ENCODE data around the gene CNIH4.

The CNIH4 gene

GRCh38 chr1:224387302-224387912 is 30.7 kb downstream of the CNIH4 start:
- Histone ChIP-seq H3K4me3 (ENCODE audit: low read length) (no peak overlapping the region), H3K79me2 (ENCODE audit: low read length) (no peaks in the 10 kb centered on the region), H3K9me3 (replicated peaks; ENCODE audit: insufficient read depth, low read length) (no peaks in the 10 kb centered on the region), H3K36me3 (replicated peaks; ENCODE audit: insufficient read depth, low read length) (peaks cover 13% of the 10 kb centered on the region; the same call in 1 of the 2 replicates), H3K27ac (ENCODE audit: low read length) (no peak overlapping the region), H3K27me3 (replicated peaks; ENCODE audit: insufficient read depth, low read length) (no peaks in the 10 kb centered on the region), H3K4me1 (ENCODE audit: low read length) (no peaks in the 10 kb centered on the region), H2AFZ (ENCODE audit: low read length) (no peak overlapping the region), H3K4me2 (ENCODE audit: low read depth, low read length) (no peak overlapping the region), H4K20me1 (ENCODE audit: insufficient read depth, low read length) (no peaks in the 10 kb centered on the region), H3F3A (ENCODE audit: insufficient read depth, low read length) (peaks cover 4% of the 10 kb centered on the region), H3K9ac (ENCODE audit: low read length) (no peak overlapping the region), H3K9me2 (replicated peaks; ENCODE audit: insufficient read depth, low read length) (no peaks in the 10 kb centered on the region)
- no peak for DNase-seq
- TF ChIP-seq, protein P1, sequence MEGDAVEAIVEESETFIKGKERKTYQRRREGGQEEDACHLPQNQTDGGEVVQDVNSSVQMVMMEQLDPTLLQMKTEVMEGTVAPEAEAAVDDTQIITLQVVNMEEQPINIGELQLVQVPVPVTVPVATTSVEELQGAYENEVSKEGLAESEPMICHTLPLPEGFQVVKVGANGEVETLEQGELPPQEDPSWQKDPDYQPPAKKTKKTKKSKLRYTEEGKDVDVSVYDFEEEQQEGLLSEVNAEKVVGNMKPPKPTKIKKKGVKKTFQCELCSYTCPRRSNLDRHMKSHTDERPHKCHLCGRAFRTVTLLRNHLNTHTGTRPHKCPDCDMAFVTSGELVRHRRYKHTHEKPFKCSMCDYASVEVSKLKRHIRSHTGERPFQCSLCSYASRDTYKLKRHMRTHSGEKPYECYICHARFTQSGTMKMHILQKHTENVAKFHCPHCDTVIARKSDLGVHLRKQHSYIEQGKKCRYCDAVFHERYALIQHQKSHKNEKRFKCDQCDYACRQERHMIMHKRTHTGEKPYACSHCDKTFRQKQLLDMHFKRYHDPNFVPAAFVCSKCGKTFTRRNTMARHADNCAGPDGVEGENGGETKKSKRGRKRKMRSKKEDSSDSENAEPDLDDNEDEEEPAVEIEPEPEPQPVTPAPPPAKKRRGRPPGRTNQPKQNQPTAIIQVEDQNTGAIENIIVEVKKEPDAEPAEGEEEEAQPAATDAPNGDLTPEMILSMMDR (IDR thresholded peaks at IDR 0.05; ENCODE audit: low read length): no peak

- Histone ChIP-seq H3K27me3 (replicated peaks; ENCODE audit: insufficient read depth, low read length) (no peaks in the 10 kb centered on the region), H3K27ac (ENCODE audit: low read length) (no peak overlapping the region), H3F3A (ENCODE audit: insufficient read depth, low read length) (peaks cover 4% of the 10 kb centered on the region), H3K9me2 (replicated peaks; ENCODE audit: insufficient read depth, low read length) (no peaks in the 10 kb centered on the region), H3K36me3 (replicated peaks; ENCODE audit: insufficient read depth, low read length) (peaks cover 15% of the 10 kb centered on the region; the same call in 1 of the 2 replicates), H3K4me2 (ENCODE audit: low read depth, low read length) (no peak overlapping the region), H3K9ac (ENCODE audit: low read length) (no peak overlapping the region), H3K4me3 (ENCODE audit: low read length) (no peak overlapping the region), H4K20me1 (ENCODE audit: insufficient read depth, low read length) (no peaks in the 10 kb centered on the region), H3K4me1 (ENCODE audit: low read length) (no peaks in the 10 kb centered on the region), H3K79me2 (ENCODE audit: low read length) (no peaks in the 10 kb centered on the region), H2AFZ (ENCODE audit: low read length) (no peak overlapping the region), H3K9me3 (replicated peaks; ENCODE audit: insufficient read depth, low read length) (no peaks in the 10 kb centered on the region)
- no peak for DNase-seq
- TF ChIP-seq, protein P1 (IDR thresholded peaks at IDR 0.05; ENCODE audit: low read length): no peak
- TF ChIP-seq EZH2phosphoT487 (IDR thresholded peaks at IDR 0.05; ENCODE audit: low read length) (no peak), EZH2 (optimal IDR thresholded peaks at IDR 0.05; ENCODE audit: low read depth, low read length) (no peak)
These were observed 31.3 kb downstream of the CNIH4 start for GRCh38 chr1:224387943-224388342.

GRCh38 chr1:224390517-224390916 is 33.8 kb downstream of the CNIH4 start:
- Histone ChIP-seq H3K9me3 (replicated peaks; ENCODE audit: insufficient read depth, low read length) (no peaks in the 10 kb centered on the region), H3K9ac (ENCODE audit: low read length) (no peak overlapping the region), H2AFZ (ENCODE audit: low read length) (no peak overlapping the region), H3K4me3 (ENCODE audit: low read length) (no peak overlapping the region), H3K79me2 (ENCODE audit: low read length) (no peaks in the 10 kb centered on the region), H3K4me1 (ENCODE audit: low read length) (no peaks in the 10 kb centered on the region), H3K36me3 (replicated peaks; ENCODE audit: insufficient read depth, low read length) (peaks cover 27% of the 10 kb centered on the region; the same call in 1 of the 2 replicates), H3K27ac (ENCODE audit: low read length) (no peak overlapping the region), H3K9me2 (replicated peaks; ENCODE audit: insufficient read depth, low read length) (no peaks in the 10 kb centered on the region), H3K4me2 (ENCODE audit: low read depth, low read length) (no peak overlapping the region), H3K27me3 (replicated peaks; ENCODE audit: insufficient read depth, low read length) (no peaks in the 10 kb centered on the region), H4K20me1 (ENCODE audit: insufficient read depth, low read length) (no peaks in the 10 kb centered on the region), H3F3A (ENCODE audit: insufficient read depth, low read length) (peaks cover 4% of the 10 kb centered on the region)
- TF ChIP-seq, protein P1 (IDR thresholded peaks at IDR 0.05; ENCODE audit: low read length): no peak
- no peak for TF ChIP-seq EZH2phosphoT487 (IDR thresholded peaks at IDR 0.05; ENCODE audit: low read length)
- no peak for TF ChIP-seq EZH2 (optimal IDR thresholded peaks at IDR 0.05; ENCODE audit: low read depth, low read length)
- DNase-seq: no peak

All from MM.1S (cell line).